Prostate gland (tissue), 2 donors: ENCODE results near the gene GRK2. TPM values are rescaled to one million over a fixed set of nuclear protein-coding genes. Genes with fewer than 3 reads are reported as not detected.

Experiments used
- DNase-seq: peaks from one replicate; pipeline ENCODE4 v3.0.0-alpha.2; 2019; ENCODE audit warnings: low spot score
- H3K27ac ChIP-seq, 2 donors: fragments of 200-600 bp; sonication (generic); 2 replicates each; pipeline ENCODE4 v1.5.1; 2017 to 2019
- H3K27me3 ChIP-seq: fragments of 200-600 bp; sonication (generic); replicated peaks from 2 replicates; pipeline ENCODE4 v1.5.1; 2019; ENCODE audit not compliant: insufficient read depth
- H3K36me3 ChIP-seq, 2 donors: fragments of 200-600 bp; sonication (generic); 1 replicate in 1 of 2; 2 replicates in 1 of 2; pipeline versions ENCODE4 v1.5.1 to v1.8.1; 2017 to 2019
- H3K4me1 ChIP-seq: fragments of 200-600 bp; sonication (generic); replicated peaks from 2 replicates; pipeline ENCODE4 v1.5.1; 2019
- H3K4me3 ChIP-seq, 2 donors: fragments of 200-600 bp; sonication (generic); 2 replicates each; pipeline ENCODE4 v1.5.1; 2017 to 2019
- H3K9me3 ChIP-seq: fragments of 200-600 bp; sonication (generic); 2 replicates; pipeline ENCODE4 v1.5.1; 2017
- CTCF ChIP-seq, 4 experiments: fragments of 200-600 bp in 2 of 4; fragments of 450-650 bp in 2 of 4; sonication (generic) in 2 of 4; IDR thresholded peaks; 1 replicate in 3 of 4; 2 replicates in 1 of 4; pipeline ENCODE4 v1.5.1; 2016 to 2019; ENCODE audit warnings: antibody characterized with exemption in 4 of 4, mild to moderate bottlenecking in 2 of 4, moderate library complexity in 2 of 4
- POLR2A ChIP-seq: fragments of 450-650 bp; IDR thresholded peaks from one replicate; pipeline ENCODE4 v1.6.1; 2016; ENCODE audit warnings: antibody characterized with exemption, mild to moderate bottlenecking
- POLR2AphosphoS5 ChIP-seq: sonication (generic); formaldehyde crosslinking; IDR thresholded peaks from one replicate; pipeline ENCODE4 v1.6.1; 2017; ENCODE audit warnings: antibody characterized with exemption
- WGBS: methylation state at CpG from one replicate; pipeline ENCODE4 v1.1.5; 2018; 5-methylcytosine and 5-hydroxymethylcytosine counted together
- intact Hi-C: fragments of 100-400 bp; cut with DNase I; formaldehyde crosslinking; loops from one replicate; pipeline ENCODE4 v1.14.2; 2022
- total RNA-seq, 2 donors: library from RNA; depleted of rRNA; stranded (reverse); fragments of >200 nt; gene quantifications; one replicate each; pipeline ENCODE4 v1.1.0, GENCODE V29; 2016

GRK2 gene
- total RNA-seq, 2 donors from 2014 or later: 102 to 111 TPM

DNA sequence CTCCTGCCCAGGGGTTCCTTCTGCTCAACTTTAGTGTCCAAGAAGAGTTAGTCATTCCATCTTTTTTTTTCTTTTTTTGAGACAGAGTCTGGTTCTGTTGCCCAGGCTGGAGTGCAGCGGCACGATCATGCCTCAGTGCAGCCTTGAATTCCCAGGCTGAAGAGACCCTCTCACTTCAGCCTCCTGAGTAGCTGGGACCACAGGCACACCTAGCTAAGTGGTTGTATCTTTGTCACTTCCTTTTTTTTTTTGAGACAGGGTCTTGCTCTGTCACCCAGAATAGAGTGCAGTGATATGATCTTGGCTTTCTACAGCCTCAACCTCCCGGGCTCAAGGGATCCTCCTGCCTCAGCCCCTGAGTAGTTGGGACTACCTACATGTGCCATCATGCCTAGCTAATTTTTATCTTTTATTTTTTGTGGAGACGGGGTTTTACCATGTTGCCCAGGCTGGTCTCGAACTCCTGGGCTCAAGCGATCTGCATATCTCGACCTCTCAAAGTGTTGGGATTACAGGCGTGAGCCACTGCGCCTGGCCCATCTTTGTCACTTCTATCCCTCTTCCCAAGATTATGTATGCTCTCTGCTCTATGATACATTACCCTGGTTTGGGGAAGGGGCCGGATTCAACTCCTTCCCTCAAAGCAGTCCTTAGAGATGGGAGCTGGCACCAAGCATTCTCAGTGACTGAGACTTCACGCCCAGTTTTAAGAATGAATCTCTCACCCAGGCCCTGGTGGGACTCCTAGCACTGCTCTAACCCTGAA lies 47.0 kb downstream of the GRK2 start:
- peaks cover 4 to 20% of the 10 kb centered on the region in 2 donors for H3K36me3 ChIP-seq
- no peaks in the 10 kb centered on the region for H3K9me3 ChIP-seq
- no peaks in the 10 kb centered on the region for H3K27me3 ChIP-seq
- peak overlapping the region; percentile 85 to 91 for H3K27ac ChIP-seq
- TF ChIP-seq POLR2AphosphoS5 (no peak), CTCF (IDR thresholded peaks at IDR 0.05) (no peak), POLR2A (no peak)
- intact Hi-C loops: no loop called here
- 72% methylated on average over 11 of the region's 11 CpGs for WGBS
- H3K4me3 ChIP-seq: no peak overlapping the region
- no peak for DNase-seq
- H3K4me1 ChIP-seq: peaks cover 9% of the 10 kb centered on the region

DNA sequence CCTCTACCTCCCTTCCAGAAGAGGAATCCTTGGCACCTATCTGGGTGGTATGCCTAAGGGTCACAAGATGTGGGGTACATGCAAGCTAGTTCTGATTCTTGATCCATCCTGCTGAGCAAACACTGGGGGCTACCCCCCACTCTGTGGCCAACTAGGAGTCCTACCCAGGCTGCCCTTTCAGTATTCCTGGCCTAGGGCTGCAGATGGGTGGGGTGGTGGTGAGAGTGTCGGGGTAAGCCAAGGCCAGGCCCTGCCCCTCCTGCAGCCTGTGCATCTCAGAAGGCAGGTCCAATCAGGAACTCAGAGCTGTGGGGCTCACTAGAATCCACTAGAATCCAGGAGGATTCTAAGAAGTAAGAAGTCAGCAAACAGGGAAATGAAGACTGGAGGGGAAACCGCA lies 47.9 kb downstream of the GRK2 start:
- Histone ChIP-seq H3K27ac (peak overlapping the region; percentile 85 to 91), H3K4me1 (peaks cover 9% of the 10 kb centered on the region), H3K27me3 (no peaks in the 10 kb centered on the region), H3K9me3 (no peaks in the 10 kb centered on the region), H3K36me3 (peaks cover 0 to 15% of the 10 kb centered on the region in 2 donors), H3K4me3 (no peak overlapping the region)
- WGBS: 100% methylated on average over 2 of the region's 2 CpGs
- DNase-seq: no peak
- intact Hi-C loops: no loop called here
- TF ChIP-seq POLR2AphosphoS5: no peak
- no peak for TF ChIP-seq CTCF (IDR thresholded peaks at IDR 0.05)
- no peak for TF ChIP-seq POLR2A

DNA sequence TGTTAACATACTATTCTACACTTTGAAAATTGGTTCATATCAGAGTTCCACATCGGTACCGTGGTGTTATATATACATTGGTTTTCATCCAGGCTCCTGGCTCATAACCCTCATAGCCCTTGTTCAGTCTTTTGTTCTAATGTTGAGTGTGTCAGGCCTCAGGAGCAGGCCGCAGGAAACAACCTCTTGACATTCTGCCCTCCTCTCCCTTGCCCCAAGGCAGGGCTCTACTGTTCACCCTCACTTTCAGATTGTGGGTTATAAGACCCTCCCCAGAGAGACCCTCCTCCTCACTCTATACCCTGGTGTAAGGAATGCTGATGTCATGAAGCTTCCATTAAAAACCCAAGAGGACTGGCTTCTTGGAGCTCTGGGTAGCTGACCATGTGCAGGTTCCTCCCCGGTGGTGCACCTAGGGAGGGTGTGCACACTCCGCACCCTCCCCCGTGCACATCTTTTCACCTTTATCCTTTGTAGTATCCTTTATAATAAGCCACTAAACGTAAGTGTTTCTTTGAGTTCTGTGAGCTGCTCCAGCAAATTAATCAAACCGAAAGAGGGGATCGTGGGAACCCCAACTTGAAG lies 49.1 kb downstream of the GRK2 start:
- Histone ChIP-seq H3K27ac (peak overlapping the region in 1 of 2 donors; percentile 4), H3K4me1 (peaks cover 9% of the 10 kb centered on the region)

GRCh38 chr11:67316882-67317204 lies 50.6 kb downstream of the GRK2 start:
- Histone ChIP-seq H3K27ac (peak overlapping the region; percentile 94 to 97), H3K36me3 (no peaks in the 10 kb centered on the region), H3K4me1 (peaks cover 5% of the 10 kb centered on the region), H3K27me3 (no peaks in the 10 kb centered on the region), H3K9me3 (no peaks in the 10 kb centered on the region), H3K4me3 (peak overlapping the region; percentile 65 to 89)
- intact Hi-C loops: loop anchor here (1.0 to 2.0 kb wide), 2 partner anchors 51 to 236 kb away; partner anchors contain the start of gene GRK2
- TF ChIP-seq POLR2A (no peak), CTCF (IDR thresholded peaks at IDR 0.05) (no peak), POLR2AphosphoS5 (no peak)
- DNase-seq: no peak
- 2% methylated on average over 10 of the region's 10 CpGs for WGBS

More for the DNA sequence above, 49.1 kb downstream of the GRK2 start:
- intact Hi-C loops: no loop called here
- peaks cover 0 to 4% of the 10 kb centered on the region in 2 donors for H3K36me3 ChIP-seq
- 67% methylated on average over 9 of the region's 9 CpGs for WGBS
- no peaks in the 10 kb centered on the region for H3K9me3 ChIP-seq
- no peaks in the 10 kb centered on the region for H3K27me3 ChIP-seq
- no peak overlapping the region for H3K4me3 ChIP-seq
- DNase-seq: no peak
- no peak for TF ChIP-seq POLR2A
- TF ChIP-seq POLR2AphosphoS5: no peak
- no peak for TF ChIP-seq CTCF (IDR thresholded peaks at IDR 0.05)
